Measurements from ENCODE around the gene XXYLT1.
A peak's percentile ranks its signal among the peaks of the same experiment; 100 is the strongest.
"Not testable (repeated sequence)": the region's sequence is repeated elsewhere in the genome, so short reads cannot be mapped to it uniquely, and the experiment has no call there.

The XXYLT1 gene

GRCh38 chr3:195270817-195271409 lies at the start of gene XXYLT1:
Gene XXYLT1, minus strand, starts transcription at chr3:195271159. Its CDS starts 101 bp downstream, at chr3:195271058.
- peak; percentile 76 to 91 (median 85) for DNase-seq (ENCODE audit: low read depth in 3 of 3)

DNA sequence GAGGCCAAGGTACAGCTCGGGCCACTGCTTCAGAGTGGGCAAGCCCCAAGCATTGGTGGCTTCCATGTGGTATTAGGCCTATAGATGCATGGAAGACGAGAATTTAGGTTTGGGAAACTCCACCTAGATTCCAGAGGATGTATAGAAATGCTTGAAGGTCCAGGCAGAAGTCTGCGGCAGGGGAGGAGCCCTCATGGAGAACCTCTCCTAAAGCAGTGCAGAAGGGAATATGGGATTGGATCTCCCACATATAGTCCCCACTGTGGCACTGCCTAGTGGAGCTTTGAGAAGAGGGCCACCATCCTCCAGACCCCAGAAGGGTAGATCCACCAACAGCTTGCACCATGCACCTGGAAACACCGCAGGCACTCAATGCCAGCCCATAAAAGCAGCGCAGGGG lies 48.1 kb upstream of the XXYLT1 start:
- no peak for DNase-seq (ENCODE audit: low read depth in 3 of 3)

DNA sequence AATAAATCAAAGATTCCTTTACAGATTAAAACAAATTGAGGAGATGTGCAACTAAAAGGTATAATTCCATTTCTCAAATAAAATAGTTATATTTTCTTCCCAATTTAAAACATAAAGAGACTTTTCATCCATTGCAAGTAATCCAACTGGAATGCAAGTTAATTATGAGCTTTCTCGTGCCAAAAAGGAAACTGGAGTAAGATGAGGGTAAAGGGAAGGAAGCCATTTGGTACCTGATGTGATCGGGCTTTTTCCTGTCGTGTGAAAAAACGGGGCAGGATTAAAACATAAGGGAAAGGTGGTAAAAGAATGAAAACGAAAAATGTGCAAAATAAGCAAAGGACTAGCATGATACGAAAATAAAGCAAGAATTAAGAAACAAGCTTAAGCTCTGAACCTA lies 41.8 kb upstream of the XXYLT1 start:
- no peak for DNase-seq (ENCODE audit: low read depth in 3 of 3)

GRCh38 chr3:195307711-195308110 lies 36.8 kb upstream of the XXYLT1 start:
- DNase-seq (ENCODE audit: low read depth in 3 of 3) = no peak

- no peak for DNase-seq (ENCODE audit: low read depth in 3 of 3)
These were observed 35.4 kb upstream of the XXYLT1 start for GRCh38 chr3:195306369-195306768.

- no peak for DNase-seq (ENCODE audit: low read depth in 3 of 3)
These were observed 31.5 kb upstream of the XXYLT1 start for GRCh38 chr3:195302431-195302830.

- DNase-seq (ENCODE audit: low read depth in 3 of 3) = no peak
These were observed 26.5 kb upstream of the XXYLT1 start for GRCh38 chr3:195297446-195297845.

- DNase-seq (ENCODE audit: low read depth in 3 of 3) = no peak
These were observed 25.7 kb upstream of the XXYLT1 start for GRCh38 chr3:195296662-195297061.

GRCh38 chr3:195291121-195291520 lies 20.2 kb upstream of the XXYLT1 start:
- no peak for DNase-seq (ENCODE audit: low read depth in 3 of 3)

DNA sequence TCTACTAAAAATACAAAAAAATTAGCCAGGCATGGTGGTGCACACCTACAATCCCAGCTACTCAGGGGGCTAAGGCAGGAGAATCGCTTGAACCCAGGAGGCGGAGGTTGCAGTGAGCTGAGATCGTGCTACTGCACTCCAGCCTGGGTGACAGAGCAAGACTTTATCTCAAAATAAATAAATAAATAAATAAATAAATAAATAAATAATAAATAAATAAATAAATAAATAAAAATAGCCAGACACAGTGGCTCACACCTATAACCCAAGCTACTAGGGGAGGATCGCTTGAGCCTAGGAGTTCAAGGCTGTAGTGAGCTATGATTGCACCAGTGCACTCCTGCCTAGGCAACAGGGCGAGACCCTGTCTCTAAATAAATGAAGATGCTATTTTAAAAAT lies 19.7 kb upstream of the XXYLT1 start:
- DNase-seq (ENCODE audit: low read depth in 3 of 3) = not testable (repeated sequence)

GRCh38 chr3:195286115-195286872 lies 15.3 kb upstream of the XXYLT1 start:
- no peak for DNase-seq (ENCODE audit: low read depth in 3 of 3)

- DNase-seq (ENCODE audit: low read depth in 3 of 3) = no peak
These were observed 14.4 kb upstream of the XXYLT1 start for GRCh38 chr3:195285372-195285771.

DNA sequence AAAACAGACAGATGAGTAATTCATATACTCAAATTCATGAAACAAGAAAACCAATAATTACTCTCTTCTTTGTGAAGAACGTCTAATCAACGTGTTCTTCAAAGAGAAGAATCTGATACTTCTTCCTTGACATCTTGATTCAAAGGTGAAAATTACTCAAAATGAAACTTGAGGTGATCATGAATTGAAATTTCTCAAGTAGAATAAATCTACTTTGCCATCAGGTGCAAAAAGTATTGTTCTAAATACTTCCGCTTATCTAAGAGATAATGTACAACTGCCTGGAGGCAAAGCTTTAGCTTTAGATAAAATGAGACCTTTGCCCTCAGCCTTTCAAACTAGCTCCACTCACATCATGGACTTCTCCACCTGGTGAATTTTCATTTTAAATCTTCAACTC lies 13.9 kb upstream of the XXYLT1 start:
- no peak for DNase-seq (ENCODE audit: low read depth in 3 of 3)

DNA sequence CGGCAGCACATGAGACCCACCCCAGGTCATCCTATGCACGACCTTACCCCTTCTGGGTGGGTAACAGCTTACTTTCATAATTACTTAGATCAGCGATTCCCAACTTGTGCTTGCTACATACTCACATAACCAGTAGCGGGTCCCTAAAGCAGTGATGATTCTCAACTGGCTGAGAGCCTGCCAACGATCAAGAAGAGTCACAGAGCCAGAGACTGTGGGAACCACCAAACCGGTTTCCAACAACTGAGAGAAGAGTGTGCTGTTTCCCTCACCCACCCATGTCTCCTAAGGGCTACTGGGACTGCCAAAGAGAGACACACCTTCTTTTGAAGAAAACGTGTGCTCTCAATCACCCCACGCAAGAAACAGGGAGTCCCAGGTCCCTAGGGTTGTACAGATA lies 12.0 kb upstream of the XXYLT1 start:
- DNase-seq (ENCODE audit: low read depth in 3 of 3) = no peak

DNA sequence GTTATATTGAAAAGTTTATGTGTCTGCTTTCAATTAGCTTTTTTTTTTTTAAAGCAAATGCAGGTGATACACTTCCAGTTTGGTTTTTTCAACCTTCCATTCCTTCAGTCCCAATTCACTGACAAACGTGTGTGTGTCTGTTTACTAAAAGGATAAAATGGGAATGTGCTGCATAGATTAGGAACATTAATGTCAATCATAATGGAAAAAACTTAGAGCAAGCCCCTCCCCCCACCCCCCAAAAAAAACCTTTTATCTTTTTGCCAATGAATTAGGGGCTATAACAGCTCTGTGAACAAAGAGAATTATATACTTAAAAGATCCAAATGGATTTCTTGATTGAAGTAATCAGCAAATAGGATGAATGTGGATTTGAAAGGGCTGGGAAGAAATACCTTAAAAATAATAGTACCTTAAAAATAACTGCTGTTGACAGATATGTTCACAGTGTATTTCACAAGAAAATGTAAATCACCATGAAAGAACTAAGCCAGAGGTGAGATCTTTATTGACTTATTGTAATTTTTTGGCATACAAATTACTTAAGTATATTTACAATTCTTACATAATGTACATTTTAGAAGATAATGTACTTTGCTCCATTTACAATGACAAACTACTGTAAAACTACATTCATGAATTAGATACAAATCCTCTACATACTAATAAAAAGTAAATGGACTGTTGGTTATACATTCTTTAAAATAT lies 3.5 kb upstream of the XXYLT1 start:
- DNase-seq (ENCODE audit: low read depth in 3 of 3) = no peak

- peak; percentile 75 to 87 (median 81) for DNase-seq (ENCODE audit: low read depth in 3 of 3)
These were observed 668 bp upstream of the XXYLT1 start for GRCh38 chr3:195271410-195272243.

DNA sequence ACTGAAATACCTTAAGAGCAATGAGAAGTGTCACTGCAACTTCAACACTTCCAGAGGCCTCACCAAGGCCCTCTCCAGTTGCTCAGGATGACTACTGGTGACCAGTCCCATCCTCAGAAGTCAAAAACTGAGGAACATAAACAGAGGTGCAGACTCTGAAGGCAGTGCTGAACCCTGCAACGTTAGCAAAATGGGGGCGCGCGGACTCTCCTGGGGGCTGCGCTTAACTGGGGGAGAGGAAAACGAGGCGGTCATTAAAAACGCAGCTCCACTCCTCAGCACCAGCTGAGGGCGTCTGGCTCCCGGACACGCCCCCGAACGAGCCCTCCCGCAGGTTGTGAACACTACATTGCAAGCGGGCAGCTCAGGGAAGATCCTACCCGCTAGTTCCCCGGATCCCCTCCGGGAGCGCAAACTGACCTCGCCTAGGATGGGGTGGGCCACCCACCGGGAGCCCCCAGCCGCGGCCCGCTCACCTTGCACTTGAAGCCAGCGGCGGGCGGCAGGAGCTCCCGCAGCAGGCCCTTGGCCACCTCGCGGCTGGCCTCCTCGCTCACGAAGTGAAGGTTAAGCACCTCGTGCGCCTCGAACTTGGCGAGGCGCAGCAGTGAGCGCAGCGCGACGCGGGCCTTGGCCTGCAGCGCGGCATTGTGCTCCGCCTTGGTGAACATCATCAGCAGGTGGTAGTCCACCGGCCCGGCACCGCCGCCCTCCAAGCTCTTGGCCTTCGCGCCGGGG lies 711 bp downstream of the XXYLT1 start:
- DNase-seq (ENCODE audit: low read depth in 3 of 3) = peak in 1 of 3 experiments; percentile 34

DNA sequence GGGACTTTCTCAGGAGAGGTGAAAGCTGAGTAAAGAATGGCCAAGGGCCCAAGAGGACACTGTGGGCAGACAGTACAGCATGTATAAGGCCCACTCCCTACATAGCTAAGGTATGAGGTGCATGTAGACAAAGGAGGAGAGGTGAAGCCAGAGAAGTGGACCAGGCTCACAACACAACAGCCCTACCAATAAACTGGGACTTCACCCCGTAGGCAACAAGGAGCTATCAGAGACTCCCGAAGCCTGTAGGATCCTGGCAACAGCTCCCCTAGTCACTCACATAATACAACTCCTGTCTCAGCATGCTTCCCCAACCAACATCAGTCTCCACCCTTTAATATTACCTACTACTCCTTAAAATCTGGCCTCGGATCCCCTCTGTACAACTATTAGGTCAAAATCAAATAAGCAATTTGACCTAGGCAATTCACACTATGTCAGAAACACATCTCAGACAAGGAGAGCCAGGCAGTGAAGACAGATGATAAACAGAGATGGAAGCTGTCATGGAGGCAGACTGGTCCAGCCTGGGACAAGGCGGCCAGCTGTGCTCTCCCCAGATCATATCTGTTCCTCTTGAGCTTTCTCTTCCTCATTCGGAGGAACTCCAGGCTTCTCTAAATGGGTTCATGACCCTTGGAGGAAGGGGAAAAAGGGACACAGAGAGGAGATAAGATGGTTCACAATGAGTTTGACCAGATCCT lies 1.4 kb downstream of the XXYLT1 start:
- no peak for DNase-seq (ENCODE audit: low read depth in 3 of 3)

DNA sequence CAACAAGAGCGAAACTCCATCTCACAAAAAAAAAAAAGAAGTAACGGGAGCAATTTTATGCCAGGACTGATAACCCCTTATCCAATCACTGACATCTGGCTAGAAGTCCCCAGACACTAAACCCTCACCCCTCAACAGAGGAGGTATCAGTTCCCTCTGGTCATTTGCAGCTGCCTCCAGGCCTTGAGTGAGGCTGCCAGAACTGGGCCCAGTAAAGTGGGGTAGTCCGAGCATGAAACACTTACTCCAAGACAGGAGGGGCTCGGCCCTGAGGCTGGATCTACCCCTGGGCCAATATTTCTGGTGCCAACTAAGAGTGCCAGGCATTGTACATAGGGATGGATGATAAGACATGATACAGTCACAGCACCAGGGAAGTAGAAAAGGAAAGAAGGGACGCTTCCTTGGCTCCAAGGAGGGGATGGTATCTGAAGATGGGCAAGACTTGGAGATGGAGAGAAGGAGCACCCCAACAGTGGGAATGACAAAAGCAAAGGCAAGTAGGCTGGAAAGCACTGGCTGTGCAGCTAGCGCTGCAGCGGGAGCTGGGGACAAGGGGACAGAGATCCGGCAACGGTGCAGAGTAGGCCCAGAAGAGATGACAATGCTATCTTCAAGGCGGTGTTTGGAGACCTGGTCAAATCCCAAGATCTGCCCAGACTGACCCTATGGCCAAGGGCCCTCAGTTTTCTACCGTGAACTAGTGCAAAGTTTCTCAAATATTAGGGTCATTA lies 2.2 kb downstream of the XXYLT1 start:
- no peak for DNase-seq (ENCODE audit: low read depth in 3 of 3)

DNA sequence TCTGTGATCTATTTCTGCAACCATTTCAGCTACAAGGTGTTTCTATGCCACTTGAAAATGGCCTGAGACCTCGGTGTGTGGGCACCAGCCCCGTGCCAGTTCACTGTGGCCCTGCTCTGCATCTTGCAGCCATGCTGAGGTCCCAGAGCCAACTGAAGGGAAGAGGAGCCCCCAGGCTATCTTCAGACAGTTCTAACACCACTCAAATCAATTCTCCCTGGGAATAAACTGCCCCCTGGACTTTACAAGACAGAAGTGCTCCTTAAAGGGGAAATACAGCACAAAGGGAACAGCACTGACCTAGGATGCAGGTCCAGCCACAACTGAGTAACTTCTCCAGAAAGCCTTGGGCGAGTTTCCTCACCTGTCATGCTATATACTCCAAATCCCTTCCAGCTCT lies 3.9 kb downstream of the XXYLT1 start:
- DNase-seq (ENCODE audit: low read depth in 3 of 3) = no peak
